Colonic mucosa (tissue), 4 donors: ENCODE measurements around the gene FRS2. TPM values are rescaled to one million over a fixed set of nuclear protein-coding genes. Genes with fewer than 3 reads are reported as not detected.

Source experiments
- DNase-seq: peaks from one replicate; pipeline ENCODE4 v3.0.0-alpha.2; 2020
- H3K27ac ChIP-seq: fragments of 200-600 bp; one replicate; pipeline ENCODE4 v1.8.0; 2021
- H3K27me3 ChIP-seq: fragments of 200-600 bp; one replicate; pipeline ENCODE4 v1.8.0; 2021
- H3K36me3 ChIP-seq: fragments of 200-600 bp; one replicate; pipeline ENCODE4 v1.8.0; 2021
- H3K4me1 ChIP-seq: fragments of 200-600 bp; one replicate; pipeline ENCODE4 v1.8.0; 2021; ENCODE audit warnings: mild to moderate bottlenecking
- H3K4me3 ChIP-seq: fragments of 200-600 bp; one replicate; pipeline ENCODE4 v1.8.0; 2021
- H3K9ac ChIP-seq, 2 donors: one replicate each; pipeline ENCODE4 v1.7.0; 2013; ENCODE audit warnings: control low read depth in 2 of 2, low read depth in 2 of 2, low read length in 2 of 2
- H3K9me3 ChIP-seq: fragments of 200-600 bp; one replicate; pipeline ENCODE4 v1.8.0; 2021
- CTCF ChIP-seq: fragments of 200-600 bp; IDR thresholded peaks from one replicate; pipeline ENCODE4 v1.8.0; 2022; ENCODE audit warnings: antibody characterized with exemption, mild to moderate bottlenecking
- intact Hi-C: fragments of 100-400 bp; cut with DNase I; formaldehyde crosslinking; loops from one replicate; pipeline ENCODE4 v1.14.1; 2022
- total RNA-seq, 2 donors: library from RNA; stranded (reverse); fragmentation: NEBNext Ultra II Directional in 1 of 2; extraction: Animal tissue kit (Norgen Biotek cat#: 25700) in 1 of 2; gene quantifications; one replicate each; pipeline ENCODE4 v1.2.1, GENCODE V29; 2021
- donor health status: healthy.
- donor health status: DM: no; HTN: no; CAD: no.
- donor health status: DM: no; HTN: no; CAD: no.

Gene FRS2
- total RNA-seq, 2 donors from 2014 or later: 22.4 to 28.4 TPM

GRCh38 chr12:69575346-69575745, 105.2 kb downstream of the FRS2 start:
- no peaks in the 10 kb centered on the region for H3K27me3 ChIP-seq
- no peak overlapping the region for H3K27ac ChIP-seq
- peaks cover 9% of the 10 kb centered on the region for H3K36me3 ChIP-seq
- no peaks in the 10 kb centered on the region for H3K9me3 ChIP-seq
- intact Hi-C loops: no loop called here
- H3K9ac ChIP-seq: no peak overlapping the region
- TF ChIP-seq CTCF: no peak
- no peak overlapping the region for H3K4me3 ChIP-seq
- H3K4me1 ChIP-seq: no peaks in the 10 kb centered on the region
- DNase-seq: no peak

GRCh38 chr12:69578283-69578682, 108.1 kb downstream of the FRS2 start:
- Histone ChIP-seq H3K9ac (no peak overlapping the region), H3K36me3 (no peaks in the 10 kb centered on the region), H3K9me3 (no peaks in the 10 kb centered on the region), H3K27me3 (no peaks in the 10 kb centered on the region), H3K4me1 (no peaks in the 10 kb centered on the region), H3K27ac (no peak overlapping the region), H3K4me3 (no peak overlapping the region)
- no peak for TF ChIP-seq CTCF
- intact Hi-C loops: no loop called here
- no peak for DNase-seq

GRCh38 chr12:69579029-69579428, 108.8 kb downstream of the FRS2 start:
- H3K4me3 ChIP-seq: no peak overlapping the region
- TF ChIP-seq CTCF: no peak
- DNase-seq: no peak
- H3K27me3 ChIP-seq: no peaks in the 10 kb centered on the region
- no peaks in the 10 kb centered on the region for H3K36me3 ChIP-seq
- no peaks in the 10 kb centered on the region for H3K4me1 ChIP-seq
- H3K27ac ChIP-seq: no peak overlapping the region
- no peaks in the 10 kb centered on the region for H3K9me3 ChIP-seq
- intact Hi-C loops: no loop called here
- H3K9ac ChIP-seq: no peak overlapping the region

- Histone ChIP-seq H3K36me3 (no peaks in the 10 kb centered on the region), H3K27ac (no peak overlapping the region), H3K4me1 (no peaks in the 10 kb centered on the region), H3K27me3 (no peaks in the 10 kb centered on the region), H3K9ac (no peak overlapping the region), H3K9me3 (no peaks in the 10 kb centered on the region), H3K4me3 (no peak overlapping the region)
- no peak for DNase-seq
- TF ChIP-seq CTCF: no peak
- intact Hi-C loops: loop anchor here (10.0 kb wide), 1 partner anchor 215 kb away; no protein-coding TSS in a partner anchor
Measured at GRCh38 chr12:69580074-69580473, 109.9 kb downstream of the FRS2 start.

- Histone ChIP-seq H3K9ac (no peak overlapping the region), H3K4me1 (peaks cover 6% of the 10 kb centered on the region), H3K4me3 (no peak overlapping the region), H3K27ac (no peak overlapping the region), H3K9me3 (no peaks in the 10 kb centered on the region), H3K36me3 (peaks cover 7% of the 10 kb centered on the region), H3K27me3 (no peaks in the 10 kb centered on the region)
- TF ChIP-seq CTCF: no peak
- intact Hi-C loops: loop anchor here (10.0 kb wide), 1 partner anchor 218 kb away; no protein-coding TSS in a partner anchor
- no peak for DNase-seq
Measured at GRCh38 chr12:69583203-69583602, 113.0 kb downstream of the FRS2 start.
